A673 (cell line): ENCODE data around the gene TMEM185B. TPM values are rescaled to one million over a fixed set of nuclear protein-coding genes. Genes with fewer than 3 reads are reported as not detected.

ENCODE experiments used
- Bru-seq: library from RNA; stranded (reverse); fragments of 400-500 nt; gene quantifications from one replicate; lab custom pipeline; 2021; lab: Mats Ljungman, UMichigan
- BruChase-seq, 2 experiments: library from RNA; stranded (reverse); fragments of 400-500 nt; gene quantifications; one replicate each; lab custom pipeline; 2021; lab: Mats Ljungman, UMichigan
- BruUV-seq: library from RNA; stranded (reverse); fragments of 400-500 nt; replicated peaks from 2 replicates; lab custom pipeline; 2021; lab: Mats Ljungman, UMichigan
- CTCF ChIA-PET: fragments of 300-600 bp; sonication (Branson Sonifier 250); formaldehyde crosslinking; loops from one replicate; lab custom pipeline; 2022; ENCODE audit warnings: antibody characterized with exemption; lab: Charles Lee
- POLR2A ChIA-PET: fragments of 300-600 bp; sonication (Branson Sonifier 250); formaldehyde crosslinking; loops from one replicate; lab custom pipeline; 2022; ENCODE audit warnings: antibody characterized with exemption; ENCODE audit not compliant: low non-redundant PET; lab: Charles Lee
- DNase-seq: peaks from one replicate; pipeline ENCODE4 v3.0.0-alpha.2; 2015; ENCODE audit warnings: low spot score
- H3K27ac ChIP-seq: fragments of 200-600 bp; sonication (generic); 2 replicates; pipeline ENCODE4 v1.5.1; 2016; ENCODE audit warnings: mixed run types, low read depth, mild to moderate bottlenecking, mixed read lengths, antibody characterized with exemption, low read length; ENCODE audit not compliant: poor library complexity, severe bottlenecking
- H3K27me3 ChIP-seq: fragments of 200-600 bp; sonication (generic); replicated peaks from 2 replicates; pipeline ENCODE4 v1.6.1; 2017; ENCODE audit warnings: mixed run types, low read depth, mild to moderate bottlenecking, mixed read lengths, antibody characterized with exemption, low read length; ENCODE audit not compliant: insufficient read depth, poor library complexity
- H3K36me3 ChIP-seq: fragments of 200-600 bp; sonication (generic); 2 replicates; pipeline ENCODE4 v1.6.1; 2016; ENCODE audit warnings: mixed run types, mild to moderate bottlenecking, mixed read lengths, antibody characterized with exemption, low read length; ENCODE audit not compliant: insufficient read depth, poor library complexity, severe bottlenecking
- H3K4me1 ChIP-seq: fragments of 200-600 bp; sonication (generic); 2 replicates; pipeline ENCODE4 v1.6.1; 2017; ENCODE audit warnings: mixed run types, mild to moderate bottlenecking, mixed read lengths, antibody characterized with exemption, low read length; ENCODE audit not compliant: insufficient read depth, poor library complexity, severe bottlenecking
- H3K4me3 ChIP-seq: fragments of 200-600 bp; sonication (generic); 2 replicates; pipeline ENCODE4 v1.5.1; 2016; ENCODE audit warnings: low read depth, mixed run types, mild to moderate bottlenecking, mixed read lengths, low read length; ENCODE audit not compliant: poor library complexity, severe bottlenecking
- H3K9me3 ChIP-seq: fragments of 200-600 bp; sonication (generic); 2 replicates; pipeline ENCODE4 v1.6.1; 2016; ENCODE audit warnings: mixed run types, low read depth, mild to moderate bottlenecking, mixed read lengths, antibody characterized with exemption, low read length; ENCODE audit not compliant: poor library complexity, severe bottlenecking
- CTCF ChIP-seq: fragments of 300-800, 200-600 bp; sonication (generic); conservative IDR thresholded peaks from 2 replicates; pipeline ENCODE4 v1.5.1; 2017; ENCODE audit warnings: low read depth, mild to moderate bottlenecking, antibody characterized with exemption, low read length, moderate library complexity, mixed read lengths
- EZH2 ChIP-seq: fragments of 200-600 bp; sonication (generic); IDR thresholded peaks from 2 replicates; pipeline ENCODE4 v1.6.1; 2017; ENCODE audit warnings: borderline replicate concordance, low read depth, mild to moderate bottlenecking, mixed read lengths, antibody characterized with exemption, low read length; ENCODE audit not compliant: poor library complexity, severe bottlenecking
- intact Hi-C: fragments of 100-400 bp; cut with micrococcal nuclease; formaldehyde crosslinking; loops from one replicate; pipeline ENCODE4 v1.10.0; 2022; ENCODE audit not compliant: unreplicated experiment
- long read RNA-seq: library from polyadenylated mRNA; stranded (forward); transcript quantifications from one replicate; pipeline ENCODE4 v2.0.0, GENCODE V29; 2022
- total RNA-seq: library from RNA; stranded (reverse); gene quantifications from 2 replicates; pipeline ENCODE4 v1.2.3, GENCODE V29; 2021

TMEM185B gene
- total RNA-seq: 28.6 and 34.5 TPM in 2 replicates
- percentile 85 among the genes with signal in this experiment for Bru-seq, nascent RNA
- percentile 95 among the genes with signal in this experiment for BruChase-seq, experiment 1, labeled RNA remaining after a 2-hour chase
- percentile 96 among the genes with signal in this experiment for BruChase-seq, experiment 2, labeled RNA remaining after a 6-hour chase
- long read RNA-seq, transcript TMEM185B-201 (1 exons, 2,131 nt): major isoform, 37 of 37 reads
- long read RNA-seq, partial matches to known transcripts: 0 of 37 reads
- long read RNA-seq, other reads (novel, unspliced or antisense): 0 of 37 reads

- intact Hi-C loops: no loop called here
- DNase-seq: peak; percentile 90
- Histone ChIP-seq H3K4me1 (peaks cover 18% of the 10 kb centered on the region), H3K27ac (peak within 1 kb of the TSS; percentile 93), H3K36me3 (no peaks in the 10 kb centered on the region), H3K9me3 (no peaks in the 10 kb centered on the region), H3K4me3 (peak within 1 kb of the TSS; percentile 60), H3K27me3 (no peaks in the 10 kb centered on the region)
- no peak for TF ChIP-seq EZH2
- TF ChIP-seq CTCF: no peak
- no TSS peak for BruUV-seq
- ChIA-PET POLR2A (interaction anchor here (0.7 kb wide), 1 partner anchor 105 kb away, joined by 3 read pairs; no protein-coding TSS in a partner anchor), CTCF (interaction anchor here (0.6 to 0.7 kb wide), 2 partner anchors 9 to 21 kb away, joined by 3 to 4 read pairs; no protein-coding TSS in a partner anchor)
Observed at GRCh38 chr2:120223034-120223912, at the start of gene TMEM185B. TMEM185B (minus strand) TSS chr2:120223400; CDS start chr2:120222976, 424 bp downstream.

GRCh38 chr2:120271711-120272379, 48.6 kb upstream of the TMEM185B start:
- ChIA-PET POLR2A (no interaction called here), CTCF (no interaction called here)
- TF ChIP-seq CTCF: no peak
- TF ChIP-seq EZH2: no peak
- intact Hi-C loops: no loop called here
- Histone ChIP-seq H3K27me3 (no peaks in the 10 kb centered on the region), H3K4me3 (no peak overlapping the region), H3K36me3 (no peaks in the 10 kb centered on the region), H3K27ac (no peak overlapping the region), H3K9me3 (peaks cover 4% of the 10 kb centered on the region), H3K4me1 (no peaks in the 10 kb centered on the region)
- no peak for DNase-seq
- no TSS peak for BruUV-seq

GRCh38 chr2:120269816-120270215, 46.6 kb upstream of the TMEM185B start:
- TF ChIP-seq EZH2 (no peak), CTCF (no peak)
- peaks cover 4% of the 10 kb centered on the region for H3K9me3 ChIP-seq
- no peak for DNase-seq
- H3K36me3 ChIP-seq: no peaks in the 10 kb centered on the region
- CTCF ChIA-PET: no interaction called here
- BruUV-seq: no TSS peak
- POLR2A ChIA-PET: no interaction called here
- no peaks in the 10 kb centered on the region for H3K27me3 ChIP-seq
- no peaks in the 10 kb centered on the region for H3K4me1 ChIP-seq
- intact Hi-C loops: no loop called here
- no peak overlapping the region for H3K4me3 ChIP-seq
- H3K27ac ChIP-seq: no peak overlapping the region
